Prostate gland (tissue), 2 donors: ENCODE measurements around the gene ZNF385B.

Experiments used
- POLR2AphosphoS5 ChIP-seq: sonication (generic); formaldehyde crosslinking; IDR thresholded peaks from one replicate; pipeline ENCODE4 v1.6.1; 2017; ENCODE audit warnings: antibody characterized with exemption
- TF ChIP-seq, protein P1 (sequence below), 4 experiments: fragments of 200-600 bp in 2 of 4; fragments of 450-650 bp in 2 of 4; sonication (generic) in 2 of 4; IDR thresholded peaks; 1 replicate in 3 of 4; 2 replicates in 1 of 4; pipeline ENCODE4 v1.5.1; 2016 to 2019; ENCODE audit warnings: antibody characterized with exemption in 4 of 4, mild to moderate bottlenecking in 2 of 4, moderate library complexity in 2 of 4

DNA sequence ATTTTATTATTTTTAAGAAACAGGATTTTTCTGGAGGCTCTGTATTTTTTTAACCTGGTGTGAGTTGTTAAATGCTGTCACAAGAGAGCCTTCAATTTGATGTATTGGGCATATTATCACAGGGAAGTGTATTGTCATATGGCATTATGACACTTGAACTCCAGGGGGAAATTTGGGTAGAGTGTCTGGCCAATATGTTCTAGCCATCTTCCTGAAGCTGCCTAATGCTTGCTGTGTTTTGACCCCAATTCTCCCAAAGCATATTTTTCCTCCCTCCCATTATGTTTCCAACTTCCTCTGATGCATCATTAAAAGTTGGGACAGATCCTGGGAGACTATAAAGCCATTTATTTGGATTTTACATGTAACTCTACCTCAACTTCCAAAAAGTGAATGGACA lies 382.6 kb downstream of the ZNF385B start:
- TF ChIP-seq, protein P1, sequence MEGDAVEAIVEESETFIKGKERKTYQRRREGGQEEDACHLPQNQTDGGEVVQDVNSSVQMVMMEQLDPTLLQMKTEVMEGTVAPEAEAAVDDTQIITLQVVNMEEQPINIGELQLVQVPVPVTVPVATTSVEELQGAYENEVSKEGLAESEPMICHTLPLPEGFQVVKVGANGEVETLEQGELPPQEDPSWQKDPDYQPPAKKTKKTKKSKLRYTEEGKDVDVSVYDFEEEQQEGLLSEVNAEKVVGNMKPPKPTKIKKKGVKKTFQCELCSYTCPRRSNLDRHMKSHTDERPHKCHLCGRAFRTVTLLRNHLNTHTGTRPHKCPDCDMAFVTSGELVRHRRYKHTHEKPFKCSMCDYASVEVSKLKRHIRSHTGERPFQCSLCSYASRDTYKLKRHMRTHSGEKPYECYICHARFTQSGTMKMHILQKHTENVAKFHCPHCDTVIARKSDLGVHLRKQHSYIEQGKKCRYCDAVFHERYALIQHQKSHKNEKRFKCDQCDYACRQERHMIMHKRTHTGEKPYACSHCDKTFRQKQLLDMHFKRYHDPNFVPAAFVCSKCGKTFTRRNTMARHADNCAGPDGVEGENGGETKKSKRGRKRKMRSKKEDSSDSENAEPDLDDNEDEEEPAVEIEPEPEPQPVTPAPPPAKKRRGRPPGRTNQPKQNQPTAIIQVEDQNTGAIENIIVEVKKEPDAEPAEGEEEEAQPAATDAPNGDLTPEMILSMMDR (IDR thresholded peaks at IDR 0.05): no peak
- TF ChIP-seq POLR2AphosphoS5: no peak
